ENCODE measurements around the gene TH. TPM values are rescaled to one million over a fixed set of nuclear protein-coding genes. Genes with fewer than 3 reads are reported as not detected.

Gene TH
- total and polyA plus RNA-seq, 2 experiments from 2014 or later, result 0.34 TPM; not detected in 1

DNA sequence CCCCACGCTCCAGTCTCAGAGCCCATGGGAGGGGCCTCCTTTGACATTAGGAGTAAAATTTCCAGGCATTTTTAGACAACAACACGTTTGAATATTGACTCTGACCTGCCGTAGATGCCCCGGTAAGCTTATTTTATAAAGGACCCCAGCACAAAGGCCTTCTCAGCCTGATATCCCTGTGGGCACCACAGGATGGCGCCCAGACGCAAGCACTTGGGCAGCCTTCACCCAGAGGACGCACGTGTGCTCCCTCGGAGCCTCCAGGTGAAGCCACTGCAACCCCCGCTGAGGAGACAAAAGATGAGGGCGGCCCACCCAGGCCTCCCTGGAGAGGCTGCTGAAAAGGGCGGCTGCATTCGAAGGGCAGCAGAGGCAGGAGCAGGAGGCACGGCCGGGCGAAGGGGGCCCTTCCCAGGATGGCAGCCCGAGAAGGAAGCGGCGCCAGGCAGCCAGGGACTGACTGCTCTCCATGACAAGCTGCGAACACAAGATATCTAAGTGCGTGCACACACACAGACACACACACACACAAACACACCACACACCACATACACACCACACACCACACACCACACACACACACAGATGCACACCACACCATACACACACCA lies 15.2 kb upstream of the TH start:
- Histone ChIP-seq H3K27me3 (ENCODE audit: insufficient read depth) (no peaks in the 10 kb centered on the region), H3K27ac (ENCODE audit: low read depth) (no peak overlapping the region), H2AFZ (no peak overlapping the region), H4K20me1 (replicated peaks; ENCODE audit: insufficient read depth) (no peaks in the 10 kb centered on the region), H3K9me2 (ENCODE audit: insufficient read depth) (no peaks in the 10 kb centered on the region), H3K4me1 (ENCODE audit: insufficient read depth) (no peaks in the 10 kb centered on the region), H3K36me3 (ENCODE audit: insufficient read depth) (no peaks in the 10 kb centered on the region), H3K79me2 (replicated peaks; ENCODE audit: insufficient read depth) (no peaks in the 10 kb centered on the region), H3K4me2 (no peak overlapping the region), H3F3A (replicated peaks; ENCODE audit: low read depth) (0 out of 2 replicates have a peak, but pooled peaks cover 6% of the 10 kb centered on the region), H3K4me3 (no peak overlapping the region)
- no peak overlapping the region for H3K4me3 Mint-ChIP-seq
- H3K27me3 Mint-ChIP-seq (ENCODE audit: insufficient read depth, low read depth, poor library complexity), result peaks cover 14% of the 10 kb centered on the region
- no peak overlapping the region for H3K27ac Mint-ChIP-seq
- peaks cover 6% of the 10 kb centered on the region; the same call in 2 of the 3 replicates for H3K4me1 Mint-ChIP-seq
- no peak for TF ChIP-seq POLR2AphosphoS5 (IDR thresholded peaks at IDR 0.05; ENCODE audit: low read depth)
- TF ChIP-seq, protein P1, sequence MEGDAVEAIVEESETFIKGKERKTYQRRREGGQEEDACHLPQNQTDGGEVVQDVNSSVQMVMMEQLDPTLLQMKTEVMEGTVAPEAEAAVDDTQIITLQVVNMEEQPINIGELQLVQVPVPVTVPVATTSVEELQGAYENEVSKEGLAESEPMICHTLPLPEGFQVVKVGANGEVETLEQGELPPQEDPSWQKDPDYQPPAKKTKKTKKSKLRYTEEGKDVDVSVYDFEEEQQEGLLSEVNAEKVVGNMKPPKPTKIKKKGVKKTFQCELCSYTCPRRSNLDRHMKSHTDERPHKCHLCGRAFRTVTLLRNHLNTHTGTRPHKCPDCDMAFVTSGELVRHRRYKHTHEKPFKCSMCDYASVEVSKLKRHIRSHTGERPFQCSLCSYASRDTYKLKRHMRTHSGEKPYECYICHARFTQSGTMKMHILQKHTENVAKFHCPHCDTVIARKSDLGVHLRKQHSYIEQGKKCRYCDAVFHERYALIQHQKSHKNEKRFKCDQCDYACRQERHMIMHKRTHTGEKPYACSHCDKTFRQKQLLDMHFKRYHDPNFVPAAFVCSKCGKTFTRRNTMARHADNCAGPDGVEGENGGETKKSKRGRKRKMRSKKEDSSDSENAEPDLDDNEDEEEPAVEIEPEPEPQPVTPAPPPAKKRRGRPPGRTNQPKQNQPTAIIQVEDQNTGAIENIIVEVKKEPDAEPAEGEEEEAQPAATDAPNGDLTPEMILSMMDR (conservative IDR thresholded peaks at IDR 0.05; ENCODE audit: low read depth in 2 of 2), result peak; percentile 65 to 73
- H3K36me3 Mint-ChIP-seq (ENCODE audit: low read depth), result no peaks in the 10 kb centered on the region
- DNase-seq (ENCODE audit: low spot score) (peak; percentile 71), ATAC-seq (peak; percentile 81)
- no peaks in the 10 kb centered on the region for H3K9me3 Mint-ChIP-seq

- Mint-ChIP-seq H3K4me3 (no peak overlapping the region), H3K4me1 (peaks cover 2% of the 10 kb centered on the region; the same call in 2 of the 3 replicates), H3K27me3 (ENCODE audit: insufficient read depth, low read depth, poor library complexity) (peaks cover 7% of the 10 kb centered on the region), H3K9me3 (no peaks in the 10 kb centered on the region), H3K27ac (no peak overlapping the region), H3K36me3 (ENCODE audit: low read depth) (no peaks in the 10 kb centered on the region)
- Histone ChIP-seq H3K27ac (ENCODE audit: low read depth) (no peak overlapping the region), H3K4me1 (ENCODE audit: insufficient read depth) (no peaks in the 10 kb centered on the region), H4K20me1 (replicated peaks; ENCODE audit: insufficient read depth) (no peaks in the 10 kb centered on the region), H3F3A (replicated peaks; ENCODE audit: low read depth) (0 out of 2 replicates have a peak, but pooled peaks cover 6% of the 10 kb centered on the region), H3K79me2 (replicated peaks; ENCODE audit: insufficient read depth) (no peaks in the 10 kb centered on the region), H3K4me3 (no peak overlapping the region), H3K27me3 (ENCODE audit: insufficient read depth) (no peaks in the 10 kb centered on the region), H3K9me2 (ENCODE audit: insufficient read depth) (no peaks in the 10 kb centered on the region), H3K4me2 (no peak overlapping the region), H2AFZ (no peak overlapping the region), H3K36me3 (ENCODE audit: insufficient read depth) (no peaks in the 10 kb centered on the region)
- no peak for ATAC-seq
- DNase-seq (ENCODE audit: low spot score), result no peak
- TF ChIP-seq, protein P1 (conservative IDR thresholded peaks at IDR 0.05; ENCODE audit: low read depth in 2 of 2), result no peak
- TF ChIP-seq ETS1 (IDR thresholded peaks at IDR 0.05) (no peak), POLR2AphosphoS5 (IDR thresholded peaks at IDR 0.05; ENCODE audit: low read depth) (no peak), ZNF462 (CRISPR knock-in tag; IDR thresholded peaks at IDR 0.05) (no peak)
Observed at GRCh38 chr11:2185324-2186085, 13.9 kb upstream of the TH start.

All from GM23338 (cell line).